ENCODE measurements around the gene SLC35A3.
"Not testable (repeated sequence)": the region's sequence is repeated elsewhere in the genome, so short reads cannot be mapped to it uniquely, and the experiment has no call there.

The SLC35A3 gene

DNA sequence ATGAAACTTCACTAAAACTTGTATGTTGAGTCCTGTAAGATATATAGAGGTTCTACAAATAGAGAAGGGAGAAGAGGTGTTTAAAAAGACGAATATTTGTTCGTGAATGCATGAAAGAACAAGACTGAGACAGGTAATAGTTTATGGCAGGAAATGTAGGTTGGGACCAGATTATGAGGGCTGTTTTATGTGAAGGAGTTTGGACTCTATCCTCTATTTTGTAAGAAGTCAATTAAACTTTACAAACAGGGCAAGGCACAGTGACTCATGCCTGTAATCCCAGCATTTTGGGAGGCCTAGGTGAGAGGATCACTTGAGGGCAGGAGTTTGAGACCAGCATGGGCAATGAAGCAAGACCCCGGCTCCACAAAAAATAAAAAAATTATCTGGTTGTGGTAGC lies 5.7 kb downstream of the SLC35A3 start:
- DNase-seq, result no peak

DNA sequence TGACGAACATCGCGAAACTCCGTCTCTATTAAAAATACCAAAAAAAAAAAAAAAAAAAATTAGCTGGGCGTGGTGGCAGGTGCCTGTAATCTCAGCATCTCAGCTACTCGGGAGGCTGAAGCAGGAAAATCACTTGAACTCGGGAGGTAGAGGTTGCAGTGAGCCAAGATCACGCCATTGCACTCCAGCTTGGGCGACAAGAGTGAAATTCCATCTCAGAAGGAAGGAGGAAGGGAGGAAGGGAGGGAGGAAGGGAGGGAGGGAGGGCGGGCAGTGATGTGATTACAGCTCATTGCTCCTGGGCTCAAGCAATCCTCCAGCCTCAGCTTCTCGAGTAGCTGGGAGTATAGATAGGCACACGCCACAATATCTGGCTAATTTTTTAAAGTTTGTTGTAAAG lies 7.5 kb downstream of the SLC35A3 start:
- not testable (repeated sequence) for DNase-seq

DNA sequence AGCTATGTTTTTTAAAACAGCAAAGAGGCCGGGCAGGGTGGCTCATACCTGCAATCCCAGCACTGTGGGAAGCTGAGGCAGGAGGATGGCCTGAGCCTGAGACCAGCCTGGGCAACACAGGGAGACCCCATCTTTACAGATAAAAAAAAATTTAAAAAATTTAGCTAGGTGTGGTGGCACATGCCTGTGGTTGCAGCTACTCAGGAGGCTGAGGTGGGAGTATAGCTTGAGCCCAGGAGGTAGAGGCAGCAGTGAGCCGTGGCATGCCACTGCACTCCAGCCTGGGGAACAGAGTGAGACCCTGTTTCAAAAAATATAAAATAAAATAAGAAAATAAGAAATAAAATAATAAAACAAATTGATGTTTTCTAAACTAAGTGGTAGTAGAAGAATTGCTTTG lies 8.4 kb downstream of the SLC35A3 start:
- DNase-seq, result no peak

DNA sequence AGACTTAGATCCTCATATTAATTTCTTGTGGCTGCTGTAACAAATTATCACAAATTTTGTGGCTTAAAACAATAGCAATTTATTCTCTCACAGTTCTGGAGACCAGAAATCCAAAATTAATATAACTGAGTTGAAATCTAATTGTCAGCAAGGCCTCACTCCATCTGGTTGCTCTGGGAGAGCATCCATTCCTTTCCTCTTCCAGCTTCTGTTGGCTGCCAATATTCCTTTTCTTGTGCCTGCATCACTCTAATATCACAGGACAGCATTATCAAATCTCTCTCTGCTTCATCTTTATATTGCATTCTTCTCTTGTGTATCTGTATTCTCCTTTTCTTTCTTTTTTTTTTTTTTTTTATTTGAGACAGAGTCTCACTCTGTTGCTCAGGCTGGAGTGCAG lies 9.3 kb downstream of the SLC35A3 start:
- DNase-seq, result no peak

DNA sequence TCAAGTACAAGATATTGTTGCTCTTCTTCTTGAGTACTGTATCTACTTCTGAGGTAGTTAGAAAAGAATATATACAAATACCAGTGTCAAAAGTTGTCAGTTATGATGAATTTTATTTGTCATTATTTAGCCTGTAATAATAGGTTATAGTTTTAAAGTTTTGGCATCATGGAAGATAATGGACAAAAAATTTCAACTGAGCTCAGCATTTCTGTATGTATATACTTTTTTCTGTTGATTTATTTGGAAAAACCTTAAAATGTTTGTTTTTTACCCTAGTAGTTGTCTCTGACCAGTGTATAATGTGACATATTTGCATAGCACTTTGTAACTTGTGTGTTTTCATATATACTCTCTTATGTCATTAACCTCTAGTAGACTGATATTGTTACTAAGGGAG lies 11.1 kb downstream of the SLC35A3 start:
- DNase-seq, result no peak

DNA sequence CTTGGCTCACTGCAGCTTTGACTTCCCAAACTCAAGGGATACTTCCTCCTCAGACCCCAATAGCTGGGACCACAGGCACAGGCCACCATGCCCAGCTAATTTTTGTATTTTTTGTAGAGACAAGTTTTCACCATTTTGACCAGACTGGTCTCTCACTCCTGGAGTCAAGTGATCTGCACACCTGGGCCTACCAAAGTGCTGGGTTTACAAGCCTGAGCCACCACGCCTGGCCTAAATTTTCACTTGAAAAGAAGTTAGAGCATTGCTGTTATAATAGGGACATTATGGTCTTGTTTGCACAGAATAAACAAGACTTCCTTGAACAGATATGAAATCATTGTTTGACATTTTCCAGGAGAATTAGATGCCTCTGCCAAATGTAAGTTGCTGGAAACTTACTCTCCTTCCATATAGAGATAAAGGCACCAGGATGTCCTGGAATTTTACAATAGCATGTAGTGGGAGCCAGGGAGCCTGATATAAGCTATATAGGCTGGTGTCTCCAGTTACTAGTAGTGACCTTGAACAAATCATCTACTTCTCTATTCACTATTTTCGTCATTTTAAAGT lies 16.9 kb downstream of the SLC35A3 start:
- DNase-seq, result no peak

DNA sequence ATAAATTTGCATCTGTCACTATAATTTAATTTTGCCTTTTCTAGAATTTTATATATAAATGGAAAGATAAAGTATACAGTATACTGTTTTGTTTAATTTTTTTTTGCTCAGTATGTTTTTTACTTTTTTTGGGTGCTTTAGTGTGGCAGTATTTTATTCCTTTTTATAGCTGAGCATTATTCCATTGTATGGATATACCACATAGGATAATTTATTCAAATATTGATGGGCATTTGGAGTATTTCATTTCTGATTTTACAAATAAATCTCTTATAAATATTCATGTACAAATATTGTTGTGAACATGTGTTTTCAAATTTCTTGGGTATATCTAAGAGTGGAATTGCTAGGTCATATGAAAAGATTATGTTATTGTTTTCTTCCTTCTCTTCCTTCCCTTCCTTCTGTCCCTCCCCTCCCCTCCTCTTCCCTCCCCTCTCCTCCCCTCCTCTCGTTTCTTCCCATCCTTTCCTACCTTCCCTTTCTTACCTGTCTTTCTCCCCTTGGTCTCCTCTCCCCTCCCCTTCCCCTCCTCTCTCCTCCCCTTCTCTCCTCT lies 18.5 kb downstream of the SLC35A3 start:
- DNase-seq, result no peak

DNA sequence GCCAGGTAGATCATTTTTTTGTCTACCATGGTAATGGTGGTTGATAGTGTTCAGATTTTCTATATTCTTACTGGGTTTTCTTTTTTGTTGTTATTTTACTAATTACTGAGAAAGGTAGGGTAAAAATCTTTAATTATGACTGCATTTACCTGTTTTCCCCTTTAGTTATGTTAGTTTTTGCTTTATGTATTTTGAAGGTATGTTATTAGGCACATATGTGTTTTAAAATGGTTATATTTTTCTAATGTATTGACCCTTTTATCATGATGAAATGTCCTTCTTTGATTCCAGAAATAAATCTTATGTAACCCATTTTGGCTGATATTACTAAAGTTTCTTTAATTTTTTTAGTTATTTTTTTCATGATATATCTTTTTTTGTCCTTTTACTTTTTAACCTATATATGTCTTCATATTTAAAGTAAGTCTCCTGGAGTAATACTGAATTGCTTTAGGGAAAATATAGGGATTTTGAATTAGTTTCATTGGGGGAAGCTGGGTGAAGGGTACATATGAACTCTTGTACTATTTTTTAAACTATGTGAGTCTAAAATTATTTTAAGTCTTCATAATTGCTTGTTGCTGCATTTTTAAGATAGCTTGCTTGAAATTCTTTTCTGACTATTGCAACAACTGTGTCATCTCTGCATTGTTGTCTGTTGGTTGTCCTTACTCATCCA lies 22.4 kb downstream of the SLC35A3 start:
- no peak for DNase-seq

DNA sequence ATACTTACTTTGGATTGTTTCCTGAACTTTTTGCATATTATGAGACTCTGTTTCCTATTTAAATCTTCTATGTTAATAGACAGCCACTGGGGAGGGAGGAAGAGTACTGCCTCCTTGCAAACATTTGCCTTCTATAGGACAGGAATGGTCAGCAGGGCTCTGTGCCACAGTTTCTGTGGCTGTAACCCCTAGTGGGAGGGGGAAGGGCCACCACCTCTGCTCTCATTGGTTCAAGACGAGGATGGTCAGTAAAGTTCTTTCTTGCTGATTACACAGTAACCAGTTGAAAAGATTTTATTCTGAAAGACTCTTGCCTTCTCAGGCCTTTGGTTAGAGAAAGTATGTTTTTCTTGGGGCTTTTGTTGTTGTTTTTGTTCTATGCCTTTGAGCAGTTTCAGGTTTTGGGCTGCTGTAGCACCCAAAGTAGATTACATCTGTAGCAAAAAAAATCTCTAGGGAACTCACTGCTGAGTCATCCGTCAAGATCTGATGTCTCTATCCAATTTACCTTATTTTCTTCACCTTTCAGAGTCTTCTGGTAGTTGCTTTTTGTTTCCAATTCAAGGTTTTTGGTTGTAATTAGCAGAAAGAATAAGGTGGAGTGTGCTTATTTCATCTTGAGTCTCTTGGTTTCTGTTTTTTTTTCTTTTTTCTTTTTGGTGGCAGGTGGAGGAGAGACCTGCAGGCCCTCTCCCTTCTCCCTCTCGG lies 23.1 kb downstream of the SLC35A3 start:
- no peak for DNase-seq

DNA sequence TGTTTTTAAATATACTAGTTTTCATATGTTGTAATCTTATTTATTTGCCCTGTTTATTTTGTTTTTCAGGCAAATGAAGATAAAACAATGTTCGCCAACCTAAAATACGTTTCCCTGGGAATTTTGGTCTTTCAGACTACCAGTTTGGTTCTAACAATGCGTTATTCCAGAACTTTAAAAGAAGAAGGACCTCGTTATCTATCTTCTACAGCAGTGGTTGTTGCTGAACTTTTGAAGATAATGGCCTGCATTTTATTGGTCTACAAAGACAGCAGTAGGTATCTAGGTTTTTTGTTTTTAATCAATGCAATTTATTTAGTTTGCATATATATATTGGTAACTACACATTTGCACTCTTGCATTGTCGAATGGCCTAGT lies 23.7 kb downstream of the SLC35A3 start:
- no peak for DNase-seq

DNA sequence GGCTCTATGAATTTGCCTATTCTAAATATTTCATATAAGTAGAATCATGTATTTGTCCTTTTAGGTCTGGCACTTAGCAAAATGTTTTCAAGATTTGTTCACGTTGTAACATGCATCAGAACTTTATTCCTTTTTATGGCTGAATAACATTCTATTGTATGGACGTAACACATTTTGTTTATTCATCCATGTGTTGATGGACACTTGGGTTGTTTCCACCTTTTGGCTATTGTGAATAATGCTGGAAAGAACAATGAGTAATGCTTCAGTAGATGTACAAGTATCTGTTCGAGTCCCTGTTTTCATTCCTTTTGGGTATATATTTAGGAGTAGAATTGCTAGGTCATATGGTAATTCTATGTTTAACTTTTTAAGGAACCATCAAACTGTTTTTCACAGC lies 24.7 kb downstream of the SLC35A3 start:
- DNase-seq, result no peak

DNA sequence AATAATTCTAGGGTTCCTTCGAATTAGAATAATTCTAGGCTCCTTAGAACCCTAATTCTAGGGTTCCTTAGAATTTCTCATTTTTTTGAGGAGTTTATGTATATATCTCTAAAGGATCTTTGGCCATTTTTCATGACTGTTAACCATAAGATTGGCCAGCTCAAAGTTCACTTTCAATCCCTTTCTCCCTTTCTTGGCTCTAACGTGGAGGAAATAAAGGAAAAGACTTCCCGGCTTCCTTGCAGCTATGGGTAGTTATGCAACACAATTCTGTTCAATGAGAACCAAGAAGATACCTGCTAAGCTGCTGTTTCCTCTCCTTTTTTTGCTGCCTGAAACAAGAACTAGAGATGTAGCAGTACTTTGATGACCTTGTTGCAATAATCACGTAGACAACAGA lies 27.2 kb downstream of the SLC35A3 start:
- DNase-seq, result no peak

DNA sequence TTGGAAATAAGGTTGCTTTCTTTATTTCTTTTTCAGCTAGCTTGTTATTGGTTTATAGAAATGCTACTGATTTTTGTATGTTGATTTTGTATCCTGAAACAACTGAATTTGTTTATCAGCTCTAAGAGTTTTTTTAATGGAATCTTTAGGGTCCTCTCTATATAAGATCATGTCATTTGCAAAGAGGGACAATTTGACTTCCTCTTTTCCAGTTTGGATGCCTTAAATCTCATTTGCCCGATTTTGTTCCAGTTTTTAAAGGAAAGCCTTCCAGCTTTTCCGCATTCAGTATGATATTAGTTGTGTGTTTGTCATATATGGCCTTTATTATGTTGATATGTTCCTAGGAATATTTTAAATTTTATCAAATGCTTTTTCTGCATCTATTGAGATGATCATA lies 31.7 kb downstream of the SLC35A3 start:
- DNase-seq, result no peak

DNA sequence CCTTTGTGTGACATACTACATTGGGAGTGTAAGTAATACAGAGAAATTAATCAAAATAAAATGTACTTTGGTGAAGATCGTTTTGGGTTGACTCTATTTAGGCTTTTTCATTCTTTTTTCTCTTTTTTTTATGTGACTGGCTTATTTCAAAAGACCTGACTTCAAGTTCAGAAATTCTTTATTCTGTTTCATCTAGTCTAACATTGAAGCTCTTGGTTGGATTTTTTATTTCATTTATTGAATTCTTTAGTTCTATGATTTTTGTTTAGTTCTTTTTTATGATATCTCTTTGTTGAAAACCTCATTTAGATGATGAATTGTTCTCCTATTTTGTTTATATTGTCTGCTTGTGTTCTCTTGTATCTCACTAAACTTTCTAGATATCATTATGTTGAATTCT lies 35.6 kb downstream of the SLC35A3 start:
- DNase-seq, result no peak

DNA sequence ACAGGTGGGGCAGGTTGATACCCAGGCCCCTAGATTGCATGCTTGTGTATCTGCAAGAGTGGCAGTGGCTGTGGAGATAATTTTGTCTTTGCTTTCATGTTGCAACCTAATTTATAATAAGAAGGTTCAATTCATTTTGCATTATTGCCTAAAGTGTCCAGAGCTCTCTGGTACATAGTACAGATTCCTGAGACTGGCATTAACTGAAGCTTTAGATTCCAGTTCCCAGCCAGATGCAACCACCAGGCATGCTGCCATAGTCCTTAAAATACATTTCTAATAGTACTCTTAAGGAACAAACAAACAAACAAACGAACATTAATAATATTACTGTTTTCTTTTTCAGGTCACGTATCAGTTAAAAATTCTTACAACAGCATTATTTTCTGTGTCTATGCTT lies 36.9 kb downstream of the SLC35A3 start:
- no peak for DNase-seq

DNA sequence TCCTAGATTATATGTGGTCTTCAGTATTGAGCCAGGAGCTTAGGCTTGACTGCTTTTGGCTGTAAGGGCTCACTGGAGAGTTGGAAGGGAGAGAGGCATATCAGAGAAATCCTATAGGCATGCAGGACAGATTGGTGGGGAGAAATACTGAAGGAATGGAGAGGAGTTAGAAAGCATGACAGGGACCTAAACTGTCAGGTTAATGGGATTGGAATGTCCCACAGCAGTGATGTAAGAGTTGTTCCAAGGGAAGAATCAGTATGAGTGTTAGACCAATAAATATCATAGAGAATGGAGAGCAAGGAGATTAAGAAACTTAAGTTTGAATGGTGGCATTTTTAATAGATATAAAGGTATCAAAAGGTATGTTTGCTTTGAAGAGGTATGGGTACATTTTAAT lies 39.7 kb downstream of the SLC35A3 start:
- DNase-seq, result no peak

DNA sequence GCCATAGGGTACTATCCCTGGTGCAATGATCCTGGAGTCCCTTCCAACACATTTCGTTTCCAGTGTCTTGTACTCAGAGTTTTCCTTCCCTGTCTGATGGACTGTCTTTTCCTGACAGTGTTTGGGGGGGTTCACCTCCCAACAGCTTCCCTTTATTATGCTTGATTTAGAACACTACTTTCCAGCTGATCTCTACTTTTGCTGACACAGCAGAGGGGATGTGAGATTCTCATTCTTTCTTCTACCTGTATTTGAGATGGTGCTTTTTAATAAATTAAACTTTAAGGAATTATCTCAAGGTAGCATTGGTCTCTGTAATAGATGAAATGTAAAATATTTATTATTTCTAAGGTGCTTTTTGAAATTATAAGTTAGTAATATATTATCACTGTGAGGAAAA lies 41.0 kb downstream of the SLC35A3 start:
- no peak for DNase-seq

DNA sequence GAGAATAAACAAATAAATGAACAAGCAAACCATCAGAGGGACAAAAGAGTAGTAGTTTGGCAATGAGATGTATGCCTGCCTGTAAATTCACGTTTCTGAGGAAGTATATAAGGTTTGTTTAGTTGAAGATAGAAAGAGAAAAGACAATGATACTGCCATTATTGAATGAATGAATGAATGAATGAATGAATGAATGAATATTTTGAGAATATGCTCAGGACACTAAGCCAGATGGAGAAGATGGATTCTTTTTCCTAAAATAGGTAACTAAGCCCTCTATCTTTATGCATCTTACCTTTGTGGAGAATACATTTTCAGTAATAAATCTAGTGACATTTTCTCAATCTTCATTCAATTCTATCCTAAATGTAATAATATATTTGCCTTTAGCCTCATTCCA lies 49.4 kb downstream of the SLC35A3 start:
- no peak for DNase-seq

DNA sequence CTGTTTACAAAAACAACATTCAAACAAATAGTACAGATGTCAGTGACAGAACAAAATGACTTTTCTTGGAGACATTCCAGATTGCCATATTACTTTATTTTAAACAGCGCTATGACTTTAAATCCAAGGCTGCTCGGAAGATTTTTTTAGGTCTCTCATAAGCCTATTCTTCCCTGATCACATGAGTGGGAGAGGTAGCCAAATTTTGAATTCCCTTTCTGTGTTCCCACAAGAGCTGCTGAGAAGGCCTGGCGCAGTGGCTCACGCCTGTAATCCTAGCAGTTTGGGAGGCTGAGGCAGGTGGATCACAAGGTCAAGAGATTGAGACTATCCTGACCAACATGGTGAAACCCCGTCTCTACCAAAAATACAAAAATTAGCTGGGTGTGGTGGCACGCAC lies 53.7 kb downstream of the SLC35A3 start:
- DNase-seq, result no peak

DNA sequence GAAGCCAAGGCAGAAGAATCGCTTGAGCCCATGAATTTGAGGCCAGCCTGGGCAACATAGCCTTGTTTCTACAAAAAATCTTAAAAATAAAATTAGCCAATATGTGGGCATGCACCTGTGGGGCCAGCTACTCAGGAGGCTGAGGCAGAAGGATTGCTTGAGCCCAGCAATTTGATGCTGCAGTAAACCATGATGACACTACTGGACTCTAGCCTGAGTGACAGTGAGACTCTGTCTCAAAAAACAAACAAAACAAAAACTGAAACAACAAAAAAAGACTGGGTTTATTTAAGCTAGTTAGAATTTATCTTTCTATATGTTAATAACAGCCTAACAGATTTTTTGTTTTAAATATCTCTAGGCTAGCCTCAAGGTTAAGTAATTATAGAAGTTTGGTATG lies 57.4 kb downstream of the SLC35A3 start:
- DNase-seq, result no peak

DNA sequence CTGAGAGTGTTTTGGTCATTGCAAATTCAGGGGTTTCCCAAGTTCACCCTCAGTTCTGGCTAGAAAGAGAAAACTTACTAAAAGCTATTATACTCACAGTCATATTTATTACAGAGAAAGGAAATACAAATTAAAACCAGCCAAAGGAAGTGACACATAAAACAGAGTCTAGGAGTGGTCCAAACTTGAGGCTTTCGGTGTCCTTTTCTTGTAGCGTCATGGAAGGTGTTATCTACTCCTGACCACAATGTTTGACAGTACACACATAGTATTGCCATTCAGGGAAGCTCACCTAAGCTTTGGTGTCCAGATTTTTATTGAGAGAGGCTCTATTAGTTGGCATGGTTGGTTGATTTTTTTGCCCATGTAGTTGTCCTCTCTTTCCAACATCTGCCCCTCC lies 59.0 kb downstream of the SLC35A3 start:
- DNase-seq, result no peak

DNA sequence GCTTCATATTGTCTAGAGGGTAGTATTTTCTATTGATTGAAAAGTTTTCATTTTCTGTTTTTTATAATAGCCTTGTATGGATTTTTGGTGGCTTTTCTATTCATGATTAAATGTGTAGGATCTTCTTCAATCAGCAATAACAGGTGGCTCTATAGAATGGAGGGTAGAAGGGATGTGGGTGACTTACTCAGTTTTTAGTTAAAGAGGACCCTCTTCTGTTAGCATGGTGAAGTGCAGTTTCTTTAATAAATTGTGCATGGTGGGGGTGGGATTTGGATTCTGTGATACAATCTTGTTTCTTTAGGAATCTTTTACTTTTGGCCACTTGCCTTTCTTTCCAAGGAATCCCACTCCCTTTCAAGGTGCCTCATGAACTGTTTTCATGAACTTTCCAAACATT lies 64.7 kb downstream of the SLC35A3 start:
- no peak for DNase-seq

DNA sequence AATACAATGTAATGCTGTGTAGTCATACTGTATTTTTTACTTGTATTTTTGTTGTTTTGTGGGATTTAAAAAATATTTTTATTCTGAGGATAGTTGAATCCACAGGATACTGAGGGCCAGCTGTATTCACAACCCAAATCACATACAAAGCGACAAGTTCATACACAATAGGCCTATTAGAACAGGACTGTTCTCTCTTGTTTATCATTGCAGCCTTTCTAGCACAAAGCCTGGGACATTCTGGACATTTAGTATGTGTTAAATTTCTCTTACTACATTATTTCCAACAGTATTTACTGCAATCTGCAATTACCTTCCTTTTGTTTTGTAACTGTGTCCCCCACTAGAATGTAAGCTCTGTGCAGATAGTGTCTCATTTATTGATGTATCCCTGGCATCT lies 65.4 kb downstream of the SLC35A3 start:
- DNase-seq, result no peak
